AG04449 (cell line): ENCODE data around the gene BLNK.

Experiments
- CTCF ChIA-PET: fragments of 350-600 bp; formaldehyde crosslinking; extraction: SDS; loops from one replicate; lab custom pipeline; 2021; ENCODE audit warnings: antibody characterized with exemption; lab: Yijun Ruan, JAX
- POLR2A ChIA-PET: fragments of 400-600, 350-600 bp; formaldehyde crosslinking; extraction: SDS; loops from one replicate; lab custom pipeline; 2020; ENCODE audit warnings: antibody characterized with exemption, inconsistent platforms; lab: Yijun Ruan, JAX
- DNase-seq: peaks from one replicate; pipeline ENCODE4 v3.0.0-alpha.2; 2010; ENCODE audit warnings: low read depth, low spot score
- H3K4me3 ChIP-seq: 2 replicates; pipeline ENCODE4 v1.5.1; 2011; ENCODE audit warnings: low read depth, mild to moderate bottlenecking, control low read depth, low read length
- TF ChIP-seq, protein P1 (sequence below): IDR thresholded peaks from one replicate; pipeline ENCODE4 v1.5.1; 2011; ENCODE audit warnings: mild to moderate bottlenecking, moderate library complexity, low read length, control low read depth, inconsistent platforms; ENCODE audit not compliant: insufficient read depth; ENCODE audit errors: missing control alignments

Gene BLNK

DNA sequence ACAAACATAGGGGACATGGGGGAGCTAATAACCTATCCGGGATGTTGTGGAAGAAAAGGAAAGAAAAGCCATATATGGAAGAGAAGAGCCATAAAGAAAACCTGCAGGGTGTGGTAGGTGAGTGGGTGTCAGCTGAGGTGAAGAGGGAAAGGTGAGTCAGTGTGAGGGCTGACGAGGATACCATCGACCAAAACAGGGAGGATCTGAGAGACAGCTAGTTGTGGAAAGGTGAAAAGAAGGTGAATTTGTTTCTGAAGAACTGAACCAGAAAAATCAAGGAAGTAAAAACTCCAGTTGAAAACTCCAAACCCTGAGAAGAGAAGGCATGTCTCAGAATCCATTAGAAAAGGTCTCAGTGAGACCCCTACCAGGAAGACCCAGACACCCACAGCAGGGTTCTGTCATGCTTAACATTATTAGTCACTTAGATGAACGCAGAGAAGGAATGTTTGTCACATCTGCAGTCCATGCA, 4.1 kb downstream of the BLNK start:
- CTCF ChIA-PET, result no interaction called here
- H3K4me3 ChIP-seq, result no peak overlapping the region
- POLR2A ChIA-PET, result no interaction called here
- no peak for DNase-seq
- TF ChIP-seq, protein P1, sequence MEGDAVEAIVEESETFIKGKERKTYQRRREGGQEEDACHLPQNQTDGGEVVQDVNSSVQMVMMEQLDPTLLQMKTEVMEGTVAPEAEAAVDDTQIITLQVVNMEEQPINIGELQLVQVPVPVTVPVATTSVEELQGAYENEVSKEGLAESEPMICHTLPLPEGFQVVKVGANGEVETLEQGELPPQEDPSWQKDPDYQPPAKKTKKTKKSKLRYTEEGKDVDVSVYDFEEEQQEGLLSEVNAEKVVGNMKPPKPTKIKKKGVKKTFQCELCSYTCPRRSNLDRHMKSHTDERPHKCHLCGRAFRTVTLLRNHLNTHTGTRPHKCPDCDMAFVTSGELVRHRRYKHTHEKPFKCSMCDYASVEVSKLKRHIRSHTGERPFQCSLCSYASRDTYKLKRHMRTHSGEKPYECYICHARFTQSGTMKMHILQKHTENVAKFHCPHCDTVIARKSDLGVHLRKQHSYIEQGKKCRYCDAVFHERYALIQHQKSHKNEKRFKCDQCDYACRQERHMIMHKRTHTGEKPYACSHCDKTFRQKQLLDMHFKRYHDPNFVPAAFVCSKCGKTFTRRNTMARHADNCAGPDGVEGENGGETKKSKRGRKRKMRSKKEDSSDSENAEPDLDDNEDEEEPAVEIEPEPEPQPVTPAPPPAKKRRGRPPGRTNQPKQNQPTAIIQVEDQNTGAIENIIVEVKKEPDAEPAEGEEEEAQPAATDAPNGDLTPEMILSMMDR, result no peak

DNA sequence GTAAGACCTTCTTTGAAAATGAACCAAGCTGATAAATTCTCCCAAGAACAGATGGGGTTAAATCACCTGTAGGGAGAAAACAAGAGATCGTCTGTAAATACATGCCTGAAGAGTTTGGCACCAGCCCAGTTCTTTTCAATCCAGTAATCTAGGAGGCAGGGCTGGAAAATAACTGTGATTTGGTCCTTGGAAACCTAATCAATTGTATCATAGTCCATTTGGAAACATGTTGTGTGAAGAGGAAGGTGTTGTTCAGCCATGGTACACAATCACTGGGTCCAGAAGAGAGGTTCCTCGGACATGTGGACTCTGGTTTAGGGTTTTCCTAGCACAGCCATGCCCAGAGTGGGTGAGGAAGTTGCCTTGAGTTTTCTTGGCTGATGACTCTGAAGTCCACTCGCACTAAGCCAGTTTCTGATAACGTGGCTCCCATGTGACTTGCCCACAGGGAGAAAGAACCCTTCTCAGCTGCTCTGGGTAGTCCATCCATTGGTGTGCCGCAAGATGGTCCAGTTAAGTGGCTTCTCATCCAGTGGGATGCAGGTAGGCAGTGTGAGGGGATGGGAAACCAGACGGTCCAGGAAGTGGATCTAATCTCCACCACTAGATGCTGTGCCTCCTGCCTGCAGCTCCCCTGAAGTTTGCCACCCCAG, 5.1 kb downstream of the BLNK start:
- POLR2A ChIA-PET, result no interaction called here
- TF ChIP-seq, protein P1, result no peak

DNA sequence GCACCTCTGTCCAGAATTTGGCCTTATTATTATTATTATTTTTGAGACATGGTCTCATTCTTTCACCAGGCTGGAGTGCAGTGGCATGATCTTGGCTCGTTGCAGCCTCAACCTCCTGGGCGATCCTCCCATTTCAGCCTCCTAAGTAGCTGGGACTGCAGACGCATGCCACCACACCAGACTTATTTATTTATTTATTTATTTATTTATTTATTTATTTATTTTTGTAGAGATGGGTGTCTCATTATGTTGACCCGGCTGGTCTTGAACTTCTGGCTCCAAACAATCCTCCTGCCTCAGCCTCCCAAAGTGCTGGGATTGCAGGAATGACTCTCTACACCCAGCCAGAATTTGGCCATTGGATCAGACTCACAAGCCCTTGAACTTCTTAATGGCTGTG, 6.4 kb downstream of the BLNK start:
- H3K4me3 ChIP-seq, result no peak overlapping the region
- ChIA-PET POLR2A (interaction anchor here (0.5 kb wide), 1 partner anchor 137 kb away, joined by 3 read pairs; no protein-coding TSS in a partner anchor), CTCF (no interaction called here)
- TF ChIP-seq, protein P1, result no peak
- no peak for DNase-seq

More for the DNA sequence above, 5.1 kb downstream of the BLNK start:
- no peak for DNase-seq
- CTCF ChIA-PET, result no interaction called here
- H3K4me3 ChIP-seq, result no peak overlapping the region

DNA sequence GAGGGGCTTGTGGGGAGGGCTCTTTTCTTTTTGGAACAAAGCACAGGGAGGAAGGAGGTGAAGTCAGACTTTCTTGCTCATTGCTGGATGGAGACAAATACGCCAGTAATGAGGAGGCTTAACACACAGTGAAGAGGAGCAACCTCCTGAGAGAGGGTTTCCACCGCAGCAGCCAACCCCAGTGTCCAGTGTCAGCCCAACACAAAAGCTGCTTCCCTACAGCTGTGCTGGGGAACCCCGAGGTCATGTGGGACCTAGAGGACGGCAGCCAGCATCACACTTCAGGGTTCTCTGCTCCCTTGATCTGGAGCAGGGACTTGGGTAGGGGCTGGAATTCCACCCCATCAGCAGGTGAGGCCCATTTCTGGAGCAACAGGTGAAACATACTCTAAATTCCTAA, 7.7 kb downstream of the BLNK start:
- no peak overlapping the region for H3K4me3 ChIP-seq
- ChIA-PET POLR2A (no interaction called here), CTCF (no interaction called here)
- TF ChIP-seq, protein P1, result no peak
- DNase-seq, result no peak

DNA sequence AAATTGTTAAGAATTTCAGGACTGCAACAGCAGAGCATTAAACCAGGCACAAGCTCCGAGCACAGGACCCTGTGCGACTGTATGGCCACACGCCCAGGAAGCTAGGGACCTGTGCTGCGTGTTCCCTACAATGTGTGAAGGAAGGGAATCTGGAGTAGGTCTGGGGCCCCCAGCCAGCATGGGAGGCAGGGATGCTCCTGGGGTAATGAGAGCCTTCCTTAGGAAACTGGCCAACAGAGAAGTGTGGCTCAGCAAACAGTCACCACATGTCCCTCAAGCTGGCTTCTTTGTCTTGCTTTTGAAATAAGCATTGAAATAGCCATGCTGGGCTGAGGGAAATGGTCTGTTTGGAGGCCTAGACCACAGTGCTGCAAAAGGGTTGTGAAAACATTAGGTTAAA, 8.2 kb downstream of the BLNK start:
- TF ChIP-seq, protein P1, result no peak
- POLR2A ChIA-PET, result no interaction called here
- H3K4me3 ChIP-seq, result no peak overlapping the region
- no peak for DNase-seq
- CTCF ChIA-PET, result no interaction called here

DNA sequence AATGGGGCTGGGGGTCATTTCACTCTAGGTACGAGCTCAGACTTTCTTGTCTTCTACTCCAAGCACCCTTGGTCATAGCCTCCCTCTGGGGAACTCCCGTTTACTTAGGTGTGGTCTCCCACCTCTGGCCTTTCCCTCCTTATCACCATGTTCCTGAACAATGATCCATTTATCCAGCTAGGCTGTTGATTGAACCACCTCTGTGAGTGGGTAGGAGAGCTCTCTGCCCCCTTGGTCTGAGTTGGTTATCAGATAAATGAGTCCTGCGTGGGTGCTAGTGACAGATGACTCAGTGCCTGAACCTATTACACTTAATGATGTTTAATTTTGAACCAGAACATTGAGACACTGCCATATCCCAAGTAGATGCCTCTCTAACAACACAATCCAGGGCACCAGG, 9.4 kb downstream of the BLNK start:
- POLR2A ChIA-PET, result no interaction called here

More for the DNA sequence above, 9.4 kb downstream of the BLNK start:
- TF ChIP-seq, protein P1, result no peak
- H3K4me3 ChIP-seq, result no peak overlapping the region
- no peak for DNase-seq
- CTCF ChIA-PET, result interaction anchor here (1.1 to 1.5 kb wide), 2 partner anchors 72 to 245 kb away, joined by 3 read pairs; no protein-coding TSS in a partner anchor
